Activated gamma-delta T cell treated with Interleukin-2 at 50 U/mL for 16 hours (primary cell): Measurements from ENCODE around the gene TMC1.
"Not testable (repeated sequence)": the region's sequence is repeated elsewhere in the genome, so short reads cannot be mapped to it uniquely, and the experiment has no call there.

Experiments used
- DNase-seq: peaks from one replicate; pipeline ENCODE4 v3.0.0-alpha.2; 2020

The TMC1 gene

GRCh38 chr9:72526901-72527800, 5.7 kb downstream of the TMC1 start:
- peak; percentile 82 for DNase-seq

- DNase-seq = no peak
Measured at GRCh38 chr9:72527801-72528195, 6.4 kb downstream of the TMC1 start.

- no peak for DNase-seq
Measured at GRCh38 chr9:72529531-72529930, 8.1 kb downstream of the TMC1 start.

- no peak for DNase-seq
Measured at GRCh38 chr9:72533322-72533721, 11.9 kb downstream of the TMC1 start.

- no peak for DNase-seq
Measured at GRCh38 chr9:72534931-72535330, 13.5 kb downstream of the TMC1 start.

GRCh38 chr9:72537011-72537545, 15.7 kb downstream of the TMC1 start:
- DNase-seq = no peak

- DNase-seq = no peak
Measured at GRCh38 chr9:72537671-72538070, 16.3 kb downstream of the TMC1 start.

GRCh38 chr9:72538921-72539702, 17.7 kb downstream of the TMC1 start:
- DNase-seq = no peak

GRCh38 chr9:72539824-72540347, 18.5 kb downstream of the TMC1 start:
- DNase-seq = no peak

- no peak for DNase-seq
Measured at GRCh38 chr9:72540348-72540873, 19.0 kb downstream of the TMC1 start.

- not testable (repeated sequence) for DNase-seq
Measured at GRCh38 chr9:72542537-72542833, 21.1 kb downstream of the TMC1 start.

GRCh38 chr9:72542917-72543316, 21.5 kb downstream of the TMC1 start:
- no peak for DNase-seq

- DNase-seq = no peak
Measured at GRCh38 chr9:72551306-72551705, 29.9 kb downstream of the TMC1 start.

GRCh38 chr9:72552356-72552755, 30.9 kb downstream of the TMC1 start:
- no peak for DNase-seq

- DNase-seq = no peak
Measured at GRCh38 chr9:72554221-72554641, 32.8 kb downstream of the TMC1 start.

GRCh38 chr9:72557549-72557948, 36.1 kb downstream of the TMC1 start:
- peak; percentile 5 for DNase-seq

- DNase-seq = no peak
Measured at GRCh38 chr9:72560086-72560485, 38.7 kb downstream of the TMC1 start.

GRCh38 chr9:72563806-72564205, 42.4 kb downstream of the TMC1 start:
- DNase-seq = no peak

GRCh38 chr9:72564479-72565281, 43.3 kb downstream of the TMC1 start:
- DNase-seq = no peak

GRCh38 chr9:72565535-72565934, 44.1 kb downstream of the TMC1 start:
- no peak for DNase-seq

GRCh38 chr9:72574156-72574810, 52.9 kb downstream of the TMC1 start:
- DNase-seq = no peak

- no peak for DNase-seq
Measured at GRCh38 chr9:72575666-72576065, 54.3 kb downstream of the TMC1 start.
